Suprapubic skin (tissue), 3 donors: ENCODE data around the gene PLEKHA3.

Source experiments
- POLR2A ChIP-seq, 2 donors: fragments of 450-650 bp; IDR thresholded peaks; one replicate each; pipeline ENCODE4 v1.6.1; 2017; ENCODE audit warnings: antibody characterized with exemption in 2 of 2, mild to moderate bottlenecking in 2 of 2, moderate library complexity in 2 of 2
- TF ChIP-seq, protein P1 (sequence below), 2 donors: fragments of 200-600 bp in 1 of 2; fragments of 450-650 bp in 1 of 2; sonication (generic) in 1 of 2; IDR thresholded peaks; one replicate each; pipeline ENCODE4 v1.5.1; 2016 to 2019; ENCODE audit warnings: antibody characterized with exemption in 2 of 2, mild to moderate bottlenecking in 1 of 2, moderate library complexity in 1 of 2

DNA sequence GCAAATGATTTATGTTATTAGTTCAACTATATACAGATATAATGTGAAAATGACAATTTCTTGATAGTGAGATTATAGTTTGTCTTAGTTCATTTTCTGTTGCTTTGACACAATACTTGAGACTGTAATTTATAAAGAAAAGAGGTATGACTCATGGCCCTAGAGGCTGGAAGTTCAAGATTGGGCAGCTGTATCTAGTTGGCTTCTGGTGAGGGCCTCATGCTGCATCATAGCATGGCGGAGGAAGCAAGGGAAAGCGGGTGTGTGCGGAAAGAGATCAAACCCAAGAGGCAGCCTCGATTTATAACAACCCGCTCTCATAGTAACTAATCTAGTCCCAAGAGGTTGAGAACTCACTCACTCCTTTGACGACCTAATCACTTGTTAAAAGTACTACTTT, 11.4 kb downstream of the PLEKHA3 start:
- TF ChIP-seq, protein P1, sequence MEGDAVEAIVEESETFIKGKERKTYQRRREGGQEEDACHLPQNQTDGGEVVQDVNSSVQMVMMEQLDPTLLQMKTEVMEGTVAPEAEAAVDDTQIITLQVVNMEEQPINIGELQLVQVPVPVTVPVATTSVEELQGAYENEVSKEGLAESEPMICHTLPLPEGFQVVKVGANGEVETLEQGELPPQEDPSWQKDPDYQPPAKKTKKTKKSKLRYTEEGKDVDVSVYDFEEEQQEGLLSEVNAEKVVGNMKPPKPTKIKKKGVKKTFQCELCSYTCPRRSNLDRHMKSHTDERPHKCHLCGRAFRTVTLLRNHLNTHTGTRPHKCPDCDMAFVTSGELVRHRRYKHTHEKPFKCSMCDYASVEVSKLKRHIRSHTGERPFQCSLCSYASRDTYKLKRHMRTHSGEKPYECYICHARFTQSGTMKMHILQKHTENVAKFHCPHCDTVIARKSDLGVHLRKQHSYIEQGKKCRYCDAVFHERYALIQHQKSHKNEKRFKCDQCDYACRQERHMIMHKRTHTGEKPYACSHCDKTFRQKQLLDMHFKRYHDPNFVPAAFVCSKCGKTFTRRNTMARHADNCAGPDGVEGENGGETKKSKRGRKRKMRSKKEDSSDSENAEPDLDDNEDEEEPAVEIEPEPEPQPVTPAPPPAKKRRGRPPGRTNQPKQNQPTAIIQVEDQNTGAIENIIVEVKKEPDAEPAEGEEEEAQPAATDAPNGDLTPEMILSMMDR (IDR thresholded peaks at IDR 0.05), result no peak
- no peak for TF ChIP-seq POLR2A (IDR thresholded peaks at IDR 0.05)
